HG02642 (cell line): ENCODE results near the gene GALNT7.

Source experiments
- ATAC-seq: cut with Tn5 transposase; IDR thresholded peaks from one replicate; pipeline ENCODE4 v1.9.1; 2021; ENCODE audit warnings: mild to moderate bottlenecking; ENCODE audit not compliant: unreplicated experiment, poor library complexity

Gene GALNT7

DNA sequence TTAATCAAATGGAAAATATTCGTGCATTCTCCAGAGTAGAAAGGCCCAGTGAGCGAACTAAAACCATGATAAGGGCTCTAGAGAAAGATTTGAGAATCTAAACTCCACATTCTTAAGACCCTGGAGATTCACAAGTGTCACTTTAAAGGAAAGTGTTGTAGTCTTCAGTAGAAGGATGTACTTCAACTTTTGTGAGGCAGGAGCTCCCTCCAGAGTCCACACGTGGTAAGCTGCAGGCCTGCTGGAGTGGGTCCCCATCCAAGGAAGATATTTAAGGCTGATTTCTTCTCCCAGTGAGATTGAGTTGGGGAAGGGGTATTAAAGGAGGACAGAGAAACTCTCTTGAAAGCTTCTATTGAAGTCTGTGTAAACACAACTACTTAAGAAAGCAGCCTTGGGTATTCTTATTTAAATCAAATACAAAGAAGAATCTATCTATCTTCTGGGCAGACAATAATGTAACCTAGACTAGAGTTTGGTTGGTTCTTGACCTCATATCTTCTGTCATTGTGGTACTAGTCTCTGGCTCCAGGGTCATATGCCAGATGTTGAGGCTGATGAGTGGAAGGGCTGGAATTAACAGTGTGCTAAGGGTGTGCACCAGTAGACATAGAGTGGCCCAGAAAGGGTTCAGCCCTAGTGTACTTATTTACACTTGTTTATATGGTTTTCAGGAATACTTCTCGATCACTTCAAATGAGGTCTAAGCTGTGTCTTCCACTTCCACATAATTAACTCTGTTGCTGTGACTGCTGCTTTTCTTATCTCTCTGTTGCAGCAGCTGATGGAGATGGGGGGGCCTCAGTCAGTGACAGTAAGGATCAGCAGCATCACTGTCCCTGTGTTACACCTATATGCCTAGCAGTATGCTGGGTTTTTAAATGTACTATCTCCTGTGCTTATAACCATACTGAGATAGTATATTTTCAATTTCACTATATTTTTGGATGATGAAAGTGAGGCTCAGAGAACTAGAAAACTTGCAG lies 89.4 kb downstream of the GALNT7 start:
- ATAC-seq, result peak; percentile 94

DNA sequence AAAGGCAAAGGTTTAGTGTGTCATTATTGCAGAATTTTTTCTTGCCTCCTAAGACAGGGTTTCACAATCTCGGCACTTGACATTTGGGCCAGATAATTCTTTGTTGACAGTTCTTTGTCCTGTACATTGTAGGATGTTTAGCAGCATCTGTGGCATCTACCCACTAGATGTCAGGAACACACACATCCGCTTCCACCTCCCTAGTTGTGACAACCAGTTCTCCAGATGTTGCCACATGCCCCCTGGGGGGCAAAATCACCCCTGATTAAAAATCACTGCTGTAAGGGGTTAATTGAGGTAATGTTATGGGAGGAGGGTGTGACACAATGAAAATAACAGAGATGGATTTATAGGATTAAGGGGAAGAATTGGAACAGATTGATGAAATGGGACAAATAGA lies 90.3 kb downstream of the GALNT7 start:
- ATAC-seq, result no peak

DNA sequence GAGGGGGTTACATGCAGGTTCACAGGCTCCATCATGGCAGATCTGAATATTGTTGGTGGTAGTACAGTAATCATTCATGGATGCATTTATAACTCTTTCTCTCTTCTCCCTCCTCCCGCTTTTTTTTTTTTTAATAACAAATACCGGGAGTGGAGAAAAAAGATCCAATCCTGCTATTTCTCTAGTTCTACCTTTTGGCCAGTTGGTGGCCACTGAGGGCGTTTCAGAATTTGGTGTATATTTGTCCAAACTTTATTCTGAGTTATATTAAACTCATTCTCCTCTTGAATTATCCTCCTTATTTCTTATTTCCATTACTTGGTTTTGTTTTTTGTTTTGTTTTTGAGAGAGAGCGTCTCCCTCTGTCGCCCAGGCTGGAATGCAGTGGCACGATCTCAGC lies 90.7 kb downstream of the GALNT7 start:
- ATAC-seq, result no peak

DNA sequence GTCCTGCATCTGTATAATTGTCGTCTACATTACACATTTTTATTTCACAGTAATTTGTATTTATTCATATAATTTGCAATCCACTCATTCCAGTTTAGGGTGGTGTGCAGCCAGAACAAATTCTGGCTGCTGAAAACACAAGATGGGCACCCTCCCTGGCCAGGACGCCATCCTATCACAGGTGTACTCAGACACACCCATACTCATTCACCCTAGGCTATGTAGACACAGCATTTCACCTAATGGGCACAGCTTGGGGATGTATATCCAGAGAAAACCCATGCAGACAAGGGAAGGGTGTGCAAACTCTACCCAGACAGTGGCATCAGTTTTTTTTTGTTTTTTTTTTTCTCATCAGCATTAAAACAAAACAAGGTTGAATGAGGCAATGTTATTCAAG lies 92.4 kb downstream of the GALNT7 start:
- no peak for ATAC-seq

DNA sequence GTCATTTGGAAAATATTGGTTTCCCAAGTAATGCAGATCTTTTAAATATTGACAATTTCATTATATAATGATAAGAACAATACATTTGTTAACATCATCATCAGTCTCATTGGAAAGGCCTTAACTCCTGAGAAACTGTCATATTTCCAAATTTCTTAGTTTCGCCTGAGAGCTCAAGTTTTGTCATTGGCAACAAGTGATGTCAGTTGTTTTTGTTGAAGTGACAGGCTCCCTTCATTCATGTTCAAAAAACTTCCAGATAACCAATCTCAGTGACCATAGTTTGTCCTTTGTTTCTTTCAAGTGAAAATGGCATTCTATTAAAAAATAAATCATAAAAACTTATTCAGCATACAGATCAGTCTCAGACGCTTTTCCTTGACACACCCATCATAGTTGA lies 93.8 kb downstream of the GALNT7 start:
- ATAC-seq, result no peak

DNA sequence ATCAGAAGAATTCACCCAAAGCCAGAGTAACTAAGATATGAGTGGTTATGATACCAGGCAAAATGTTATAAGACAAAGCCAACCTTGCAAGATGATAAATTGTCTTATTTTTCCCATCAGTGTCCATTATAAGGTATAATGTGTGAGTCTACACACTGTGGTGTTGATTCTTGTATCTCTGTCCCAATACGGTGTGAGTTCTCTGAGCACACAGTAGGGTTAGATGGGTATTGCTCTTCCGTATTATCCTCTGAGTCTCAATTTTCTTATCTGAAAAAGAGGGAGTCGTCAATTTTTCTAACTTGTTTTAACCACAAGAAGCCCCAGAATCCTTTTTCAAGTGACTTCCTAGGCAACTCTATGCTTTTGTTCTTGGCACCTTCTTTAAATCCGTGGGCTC lies 95.6 kb downstream of the GALNT7 start:
- ATAC-seq, result no peak

DNA sequence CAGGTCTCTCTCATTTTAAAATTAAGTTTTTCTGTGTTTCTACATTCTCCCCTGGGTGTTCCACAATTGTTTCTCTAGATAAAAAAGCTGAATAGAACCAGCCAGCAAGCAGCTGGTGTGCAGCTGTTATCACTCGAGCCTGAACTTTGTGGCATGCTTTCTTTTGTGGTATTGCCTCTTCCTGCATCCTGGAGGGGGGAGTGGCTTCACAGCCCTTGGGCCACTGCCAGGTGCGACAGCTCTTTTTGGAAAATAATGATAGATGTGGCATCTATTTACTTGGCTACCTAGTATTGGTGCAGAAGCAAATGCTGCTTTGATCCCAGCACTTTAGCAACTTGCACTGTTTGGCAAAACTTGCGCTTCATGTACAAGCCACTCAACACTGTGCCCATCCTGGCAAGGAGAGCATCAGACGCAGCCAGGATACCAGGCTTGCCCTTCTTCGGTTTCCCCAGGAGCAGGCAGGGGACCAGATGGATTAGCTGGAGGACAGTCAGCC lies 96.1 kb downstream of the GALNT7 start:
- ATAC-seq, result peak; percentile 93

DNA sequence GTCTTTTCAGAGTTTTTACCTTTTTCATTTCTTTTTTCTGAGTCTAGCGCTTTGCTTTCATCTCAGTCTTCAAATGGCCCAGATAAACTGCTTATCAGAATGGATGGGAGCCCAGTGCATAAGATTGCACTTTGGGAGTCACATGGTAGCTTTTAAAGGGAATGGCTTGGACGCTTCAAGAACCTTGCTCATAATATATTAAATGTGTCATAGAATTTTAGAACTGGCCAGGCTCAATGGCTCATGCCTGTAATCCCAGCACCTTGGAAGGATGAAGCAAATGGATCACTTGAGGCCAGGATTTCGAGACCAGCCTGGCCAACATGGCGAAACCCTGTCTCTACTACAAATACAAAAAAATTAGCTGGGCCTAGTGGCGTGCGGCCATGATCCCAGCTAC lies 97.1 kb downstream of the GALNT7 start:
- ATAC-seq, result no peak

DNA sequence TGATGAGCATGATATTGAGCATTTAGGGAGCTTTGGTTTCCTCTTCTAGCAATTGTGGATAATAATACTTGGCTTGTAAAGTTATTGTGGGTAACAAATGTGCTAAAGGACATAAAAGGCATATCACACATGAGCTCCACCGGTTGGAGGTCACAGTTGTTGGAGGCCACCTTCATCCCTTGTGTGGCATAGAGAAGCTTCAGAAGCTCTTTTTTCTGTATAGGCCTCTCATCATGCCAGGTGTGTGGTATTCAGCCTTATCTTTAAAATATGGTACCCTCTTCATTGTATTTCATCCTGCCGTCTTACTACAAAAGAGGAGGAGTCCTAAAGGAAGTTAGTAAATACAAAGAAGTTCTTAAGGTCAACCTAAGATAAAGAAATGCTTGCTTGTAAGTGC lies 99.1 kb downstream of the GALNT7 start:
- ATAC-seq, result no peak

DNA sequence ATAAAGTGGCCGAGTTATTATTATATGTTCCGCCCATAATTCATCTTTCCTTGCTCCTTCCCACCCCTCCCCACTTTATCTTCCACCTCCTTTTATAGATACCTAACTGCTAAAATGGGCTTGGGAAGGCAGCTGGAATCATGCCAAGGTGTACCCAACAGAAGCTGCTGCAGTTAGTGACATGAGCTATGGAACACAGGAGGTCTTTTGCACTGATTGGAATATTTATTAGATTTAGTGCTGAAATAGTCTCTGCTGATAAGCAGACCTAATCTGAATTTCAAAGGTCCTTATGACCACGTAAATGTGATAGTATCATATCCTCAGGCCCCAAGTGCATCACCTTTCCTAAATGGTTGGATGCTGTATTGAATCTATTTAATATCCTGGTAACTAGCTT lies 100.7 kb downstream of the GALNT7 start:
- ATAC-seq, result no peak

DNA sequence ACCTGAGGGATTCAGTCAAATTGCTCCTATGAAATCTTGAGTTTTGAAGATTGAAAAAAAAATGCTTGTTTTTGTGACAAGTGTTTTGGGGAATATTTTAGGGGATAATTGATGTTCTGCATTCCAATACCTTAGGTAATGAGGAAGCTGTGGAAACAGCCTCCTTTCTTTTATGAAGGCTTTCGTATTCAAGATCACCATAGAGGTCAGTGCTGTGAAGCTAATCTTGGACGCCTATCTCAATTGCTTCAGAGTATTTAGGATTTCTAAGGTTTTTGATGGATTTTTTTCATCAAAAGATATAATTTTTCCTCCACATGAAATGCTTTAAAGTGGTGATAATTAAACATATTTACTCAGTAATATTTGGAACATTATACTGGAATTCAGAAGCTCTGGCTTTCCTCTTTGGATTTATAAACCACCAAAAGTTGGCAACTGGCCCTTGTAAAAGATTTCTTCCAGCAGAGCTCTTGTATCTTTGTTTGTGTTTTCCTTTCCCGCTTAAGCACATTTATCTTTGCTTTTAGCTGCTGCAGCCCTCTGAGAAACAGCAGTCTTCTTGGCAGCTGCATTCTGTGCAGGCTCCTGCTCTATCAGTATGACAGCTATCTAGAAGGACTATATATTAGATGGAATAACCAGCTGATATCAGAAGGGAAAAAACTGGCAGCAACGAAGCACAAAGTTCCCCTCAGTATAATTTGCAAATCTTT lies 101.9 kb downstream of the GALNT7 start:
- ATAC-seq, result no peak

DNA sequence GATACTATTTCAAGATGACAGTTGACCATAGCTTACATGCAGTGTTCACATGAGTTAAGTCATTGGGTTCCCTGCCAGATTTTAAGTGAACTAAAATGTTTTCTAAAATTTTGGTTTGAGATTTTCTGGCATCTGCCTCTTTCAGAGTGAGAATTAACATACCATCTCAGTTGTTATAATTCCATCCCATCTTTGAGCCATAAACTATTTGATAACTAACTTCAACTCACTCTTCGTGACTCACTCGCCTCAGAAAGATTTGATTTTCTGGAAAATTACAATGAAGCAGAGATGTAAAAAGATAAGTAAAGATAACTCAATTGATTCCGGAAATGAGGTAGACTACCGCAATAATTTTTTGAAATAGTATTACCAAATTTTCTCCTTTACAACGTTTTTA lies 103.7 kb downstream of the GALNT7 start:
- no peak for ATAC-seq

DNA sequence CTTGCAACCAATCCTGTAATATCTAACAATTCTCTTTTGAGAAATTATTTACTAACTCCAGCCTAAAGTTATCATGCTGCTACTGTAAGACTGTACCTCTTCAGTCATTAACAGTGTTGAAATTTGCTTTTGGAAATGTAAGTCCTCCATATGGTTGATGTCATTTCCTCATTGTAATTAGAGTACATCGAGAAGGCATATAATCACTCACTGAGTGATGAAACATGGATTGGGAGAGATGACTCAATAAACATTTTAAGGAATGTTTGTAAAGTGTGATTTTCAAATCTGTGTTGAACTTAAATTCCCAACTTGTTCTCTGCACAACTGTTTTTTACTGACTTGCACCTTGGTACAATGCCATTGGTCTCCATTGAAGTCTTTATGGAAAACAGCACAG lies 104.4 kb downstream of the GALNT7 start:
- no peak for ATAC-seq

DNA sequence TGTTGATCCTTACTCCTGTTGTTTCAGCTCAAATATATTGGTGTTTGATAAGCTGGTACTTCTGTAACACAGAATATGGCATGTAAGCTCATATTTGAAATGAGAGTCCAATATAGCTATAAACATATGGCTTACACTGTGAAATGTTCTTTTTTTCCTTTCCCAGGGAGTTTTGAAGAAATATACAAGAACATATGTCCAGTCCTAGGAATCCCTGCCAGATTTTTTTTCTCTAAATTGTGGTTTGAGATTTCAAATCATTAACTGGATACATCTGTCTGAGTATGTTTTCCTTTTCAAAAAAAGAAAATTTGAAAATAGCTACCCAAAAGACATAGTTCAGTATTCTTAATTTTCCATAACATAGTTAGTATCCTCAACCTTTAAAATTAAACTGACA lies 105.3 kb downstream of the GALNT7 start:
- ATAC-seq, result no peak

DNA sequence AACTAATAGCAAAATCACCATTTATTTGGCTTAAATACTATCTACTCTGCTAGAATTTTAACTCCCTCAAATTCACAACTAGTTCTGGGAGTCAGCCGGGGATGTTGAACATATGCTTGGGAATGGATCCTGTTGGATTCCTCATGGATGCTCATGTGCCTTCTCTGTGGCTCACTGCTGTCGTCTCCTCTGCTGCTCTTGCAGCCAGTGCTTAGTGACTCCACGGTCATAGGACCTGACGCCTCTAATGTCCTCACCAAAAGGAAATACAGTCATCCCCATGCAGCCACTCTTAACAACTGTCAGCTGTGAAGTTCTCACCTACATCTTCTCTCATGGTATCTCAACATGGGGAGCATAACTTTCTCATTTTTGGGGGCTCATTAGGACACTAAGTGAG lies 106.1 kb downstream of the GALNT7 start:
- ATAC-seq, result no peak

DNA sequence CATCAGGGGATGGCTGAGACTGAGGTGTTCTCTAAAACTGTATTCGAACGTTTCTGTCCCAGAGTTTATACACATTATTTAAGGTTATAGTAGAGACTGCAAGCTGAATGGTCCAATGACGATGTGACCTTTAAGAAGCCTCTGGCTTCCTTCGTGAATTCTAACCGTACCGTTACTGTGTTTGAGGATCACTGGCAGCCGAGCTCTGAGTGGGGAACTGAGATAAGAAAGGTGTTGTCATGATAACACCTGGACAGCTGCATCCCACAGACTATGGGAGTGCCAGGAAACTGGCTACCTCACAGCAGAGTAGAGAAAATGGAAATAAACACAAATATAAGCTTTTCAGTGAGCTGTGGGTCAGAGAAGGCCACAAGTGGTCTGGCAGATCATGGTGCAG lies 106.5 kb downstream of the GALNT7 start:
- no peak for ATAC-seq

DNA sequence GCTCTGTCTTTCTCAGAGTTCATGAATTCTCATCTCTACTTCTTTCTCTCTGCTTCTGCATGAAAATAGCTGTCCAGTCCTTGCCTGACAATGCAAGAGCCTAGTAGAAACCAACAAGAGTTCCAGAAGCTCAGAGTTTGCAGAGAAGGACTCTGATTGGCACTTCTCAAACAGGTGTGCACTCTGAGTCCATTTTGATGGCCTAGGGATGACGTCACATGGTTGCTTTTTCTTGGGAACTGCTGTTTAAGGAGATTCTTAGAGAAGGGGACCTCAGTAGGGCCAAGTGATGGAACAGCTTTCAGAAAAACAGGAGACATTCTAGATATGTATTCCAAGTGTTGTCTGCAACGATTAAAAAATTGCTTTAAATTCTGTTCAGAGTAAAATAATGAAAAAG lies 108.7 kb downstream of the GALNT7 start:
- no peak for ATAC-seq

DNA sequence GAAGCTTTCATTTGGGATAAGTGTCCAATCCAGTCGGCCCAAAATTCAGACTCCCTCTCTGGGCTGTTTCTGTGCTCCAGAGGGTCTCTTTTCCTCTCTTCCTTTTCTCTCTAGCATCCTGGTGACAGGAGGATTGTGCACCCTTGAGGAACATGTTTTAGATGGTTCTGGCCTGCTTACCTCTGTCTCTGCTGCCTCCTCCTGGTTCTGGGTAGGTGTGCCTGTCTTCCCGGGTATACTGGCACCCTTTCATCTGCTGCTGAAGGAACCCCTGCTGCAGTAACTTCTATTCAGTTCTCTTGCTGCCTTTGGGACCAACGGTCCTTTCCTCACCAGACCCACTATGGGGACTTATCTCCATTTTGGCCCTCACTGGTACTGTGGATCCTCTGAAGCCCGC lies 112.4 kb downstream of the GALNT7 start:
- ATAC-seq, result no peak

DNA sequence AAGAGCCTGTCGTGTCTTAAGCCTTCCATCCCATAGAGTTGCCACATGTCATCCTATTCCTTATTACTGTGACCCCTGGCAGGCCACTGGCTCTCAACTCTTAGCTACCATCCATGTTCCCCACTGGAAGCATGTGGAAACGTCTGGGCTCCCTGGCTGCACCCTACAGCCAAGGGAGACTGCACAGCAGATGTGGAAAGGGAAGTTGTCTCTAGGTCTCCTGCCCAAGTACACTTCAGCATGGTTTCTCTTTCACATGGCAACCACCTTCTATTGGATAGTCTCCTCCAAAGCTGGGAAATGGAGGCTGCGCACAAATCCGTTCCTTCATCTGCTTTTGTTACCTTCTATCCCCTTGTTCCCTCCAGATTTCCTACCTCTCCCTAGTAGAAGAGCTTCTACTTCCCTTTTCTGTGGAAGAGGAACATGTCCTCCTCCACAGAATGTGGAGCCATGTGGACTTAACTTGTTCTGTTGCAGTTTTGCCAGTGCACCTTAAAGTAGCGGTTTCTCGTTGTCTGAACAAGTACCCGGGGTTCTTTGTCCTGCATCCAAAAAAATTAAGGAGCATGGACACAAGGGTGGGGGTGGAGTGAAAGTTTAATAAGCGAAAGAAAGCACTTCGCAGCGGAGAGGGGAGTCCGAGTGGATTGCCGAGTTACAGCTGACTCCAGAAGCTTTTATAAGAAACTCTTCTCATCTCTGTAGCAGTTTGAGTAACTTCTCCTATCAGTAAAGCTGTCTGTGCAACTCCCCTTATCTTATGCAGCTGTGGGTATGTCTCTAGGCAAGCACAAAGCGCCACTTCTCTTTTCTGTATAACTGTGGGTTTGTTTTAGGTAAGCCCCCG lies 113.0 kb downstream of the GALNT7 start:
- no peak for ATAC-seq

DNA sequence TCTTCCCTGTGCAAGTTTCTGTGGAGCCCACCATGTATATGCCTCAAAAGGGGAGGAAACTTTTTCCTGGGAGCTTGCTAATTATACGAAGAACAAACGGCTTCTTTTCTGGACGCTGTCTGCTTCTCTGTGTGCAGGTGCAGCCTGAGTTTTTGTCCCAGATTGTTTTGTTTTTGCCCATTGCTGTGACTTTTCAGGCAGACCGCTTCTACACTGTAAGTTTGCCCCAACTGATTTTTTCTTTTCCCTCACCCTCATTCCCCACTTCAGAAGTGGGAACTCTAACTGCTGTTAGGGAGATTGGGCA lies 113.6 kb downstream of the GALNT7 start:
- no peak for ATAC-seq

DNA sequence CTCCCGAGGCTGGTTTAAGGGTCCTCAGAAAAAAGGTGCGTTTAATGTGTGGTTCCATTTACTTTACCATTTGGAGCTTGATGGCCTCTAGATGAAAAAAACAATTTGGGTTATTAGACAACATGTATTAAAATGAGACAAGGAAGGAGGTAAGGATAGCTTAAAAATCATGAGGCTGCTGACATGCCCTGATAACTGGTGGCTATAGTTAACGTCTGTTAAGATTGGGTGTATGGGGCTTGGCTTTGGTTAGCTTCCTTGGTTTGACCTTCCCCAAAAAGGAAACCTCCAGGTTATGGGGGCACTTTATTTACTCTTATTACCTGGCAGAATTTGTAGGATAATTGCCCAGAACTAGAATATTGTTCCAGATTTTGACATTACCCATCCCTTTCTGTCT lies 114.0 kb downstream of the GALNT7 start:
- no peak for ATAC-seq
